IPS-20b (cell line): ENCODE measurements around the gene MESD.

Source experiments
- H3K27ac ChIP-seq: one replicate; pipeline ENCODE4 v1.5.1; 2013; ENCODE audit warnings: low read length
- H3K27me3 ChIP-seq: 2 replicates; pipeline ENCODE4 v1.6.1; 2013; ENCODE audit warnings: mild to moderate bottlenecking, low read length, inconsistent platforms; ENCODE audit not compliant: insufficient read depth
- H3K36me3 ChIP-seq: 2 replicates; pipeline ENCODE4 v1.6.1; 2013; ENCODE audit warnings: low read depth, mild to moderate bottlenecking, inconsistent platforms, low read length, moderate library complexity; ENCODE audit not compliant: insufficient read depth
- H3K4me1 ChIP-seq: 2 replicates; pipeline ENCODE4 v1.6.1; 2013; ENCODE audit warnings: mild to moderate bottlenecking, control low read depth, inconsistent platforms, low read length, moderate library complexity; ENCODE audit not compliant: insufficient read depth
- H3K4me3 ChIP-seq: 2 replicates; pipeline ENCODE4 v1.5.1; 2013; ENCODE audit warnings: mild to moderate bottlenecking, low read length, inconsistent platforms
- H3K9ac ChIP-seq: 2 replicates; pipeline ENCODE4 v1.6.1; 2013; ENCODE audit warnings: low read depth, mild to moderate bottlenecking, inconsistent platforms, low read length, moderate library complexity
- H3K9me3 ChIP-seq: 2 replicates; pipeline ENCODE4 v1.6.1; 2013; ENCODE audit warnings: mild to moderate bottlenecking, low read depth, low read length, inconsistent platforms; ENCODE audit not compliant: insufficient read depth

The MESD gene

GRCh38 chr15:80912673-80913072, 76.9 kb downstream of the MESD start:
- Histone ChIP-seq H3K4me3 (no peak overlapping the region), H3K4me1 (peaks cover 7% of the 10 kb centered on the region; the same call in 1 of the 2 replicates), H3K9ac (no peak overlapping the region), H3K27ac (no peak overlapping the region), H3K27me3 (no peaks in the 10 kb centered on the region), H3K36me3 (no peaks in the 10 kb centered on the region), H3K9me3 (no peaks in the 10 kb centered on the region)

GRCh38 chr15:80911821-80912220, 77.8 kb downstream of the MESD start:
- H3K36me3 ChIP-seq, result no peaks in the 10 kb centered on the region
- no peak overlapping the region for H3K27ac ChIP-seq

GRCh38 chr15:80906159-80906766, 83.4 kb downstream of the MESD start:
- Histone ChIP-seq H3K9me3 (no peaks in the 10 kb centered on the region), H3K27ac (no peak overlapping the region), H3K9ac (no peak overlapping the region), H3K4me1 (peaks cover 2% of the 10 kb centered on the region; the same call in 1 of the 2 replicates), H3K36me3 (no peaks in the 10 kb centered on the region), H3K27me3 (no peaks in the 10 kb centered on the region), H3K4me3 (no peak overlapping the region)

More at GRCh38 chr15:80911821-80912220, 77.8 kb downstream of the MESD start:
- Histone ChIP-seq H3K4me3 (no peak overlapping the region), H3K4me1 (peaks cover 7% of the 10 kb centered on the region; the same call in 1 of the 2 replicates), H3K9ac (no peak overlapping the region), H3K27me3 (no peaks in the 10 kb centered on the region), H3K9me3 (no peaks in the 10 kb centered on the region)

GRCh38 chr15:80904998-80905397, 84.6 kb downstream of the MESD start:
- no peaks in the 10 kb centered on the region for H3K27me3 ChIP-seq
- no peak overlapping the region for H3K9ac ChIP-seq
- no peaks in the 10 kb centered on the region for H3K36me3 ChIP-seq
- H3K4me3 ChIP-seq, result no peak overlapping the region
- no peaks in the 10 kb centered on the region for H3K9me3 ChIP-seq
- no peak overlapping the region for H3K27ac ChIP-seq
- H3K4me1 ChIP-seq, result peaks cover 2% of the 10 kb centered on the region; the same call in 1 of the 2 replicates

GRCh38 chr15:80902298-80902801, 87.3 kb downstream of the MESD start:
- Histone ChIP-seq H3K4me1 (peaks cover 2% of the 10 kb centered on the region; the same call in 1 of the 2 replicates), H3K9me3 (no peaks in the 10 kb centered on the region), H3K36me3 (no peaks in the 10 kb centered on the region), H3K9ac (no peak overlapping the region), H3K4me3 (no peak overlapping the region), H3K27me3 (no peaks in the 10 kb centered on the region), H3K27ac (no peak overlapping the region)

GRCh38 chr15:80898040-80898439, 91.6 kb downstream of the MESD start:
- Histone ChIP-seq H3K36me3 (no peaks in the 10 kb centered on the region), H3K9ac (no peak overlapping the region), H3K9me3 (peaks cover 6% of the 10 kb centered on the region), H3K27me3 (no peaks in the 10 kb centered on the region), H3K4me3 (no peak overlapping the region), H3K4me1 (no peaks in the 10 kb centered on the region), H3K27ac (no peak overlapping the region)
